Kidney (tissue), 14 donors: ENCODE results near the gene ZNF841. TPM values are rescaled to one million over a fixed set of nuclear protein-coding genes. Genes with fewer than 3 reads are reported as not detected.
A peak's percentile ranks its signal among the peaks of the same experiment; 100 is the strongest.

ENCODE experiments used
- DNase-seq, 5 donors: peaks; one replicate each; pipeline ENCODE4 v3.0.0-alpha.2; 2013 to 2020
- FAIRE-seq: peaks from 2 replicates; lab custom pipeline; 2012; peaks lifted over from hg19 to GRCh38; lab: Jason Lieb, UNC
- H3K27ac ChIP-seq, 2 donors: one replicate each; pipeline ENCODE4 v1.7.0; 2013; ENCODE audit warnings: low read depth in 2 of 2, low read length in 2 of 2, inconsistent platforms in 1 of 2
- H3K27me3 ChIP-seq: one replicate; pipeline ENCODE4 v1.7.1; 2013; ENCODE audit warnings: low read length, inconsistent platforms; ENCODE audit not compliant: control insufficient read depth, insufficient read depth
- H3K36me3 ChIP-seq, 3 donors: one replicate each; pipeline versions ENCODE4 v1.7.0 to v1.7.1; 2013; ENCODE audit warnings: low read length in 3 of 3, control low read depth in 1 of 3, inconsistent platforms in 1 of 3; ENCODE audit not compliant: insufficient read depth in 3 of 3, control insufficient read depth in 2 of 3
- H3K4me1 ChIP-seq, 3 donors: one replicate each; pipeline versions ENCODE4 v1.7.0 to v1.7.1; 2013; ENCODE audit warnings: low read length in 3 of 3, inconsistent platforms in 1 of 3, low read depth in 1 of 3; ENCODE audit not compliant: control insufficient read depth in 2 of 3, insufficient read depth in 2 of 3
- H3K4me3 ChIP-seq, 3 donors: one replicate each; pipeline versions ENCODE4 v1.7.0 to v1.8.1; 2013; ENCODE audit warnings: low read length in 3 of 3, control low read depth in 1 of 3, inconsistent platforms in 1 of 3
- H3K9ac ChIP-seq, 3 donors: one replicate each; pipeline versions ENCODE4 v1.7.0 to v1.7.1; 2013; ENCODE audit warnings: low read length in 3 of 3, control low read depth in 1 of 3, inconsistent platforms in 1 of 3
- H3K9me3 ChIP-seq, 3 donors: one replicate each; pipeline versions ENCODE4 v1.7.0 to v1.7.1; 2013; ENCODE audit warnings: low read length in 3 of 3, control low read depth in 1 of 3, inconsistent platforms in 1 of 3; ENCODE audit not compliant: control insufficient read depth in 2 of 3, insufficient read depth in 1 of 3
- intact Hi-C: fragments of 100-400 bp; cut with DNase I; formaldehyde crosslinking; loops from one replicate; pipeline ENCODE4 v1.11.1; 2022
- polyA plus RNA-seq: library from polyadenylated mRNA; stranded (reverse); fragments of 350-450 nt; fragmentation: Illumina TruSeq; extraction: RNeasy Lipid Tissue Mini Kit (QIAGEN cat#74804); gene quantifications from one replicate; pipeline ENCODE4 v1.2.3, GENCODE V29; 2014; ENCODE audit warnings: low read depth, low replicate concordance; ENCODE audit not compliant: insufficient read depth
- total RNA-seq: library from RNA; stranded (reverse); fragmentation: NEBNext Ultra II Directional; extraction: Animal tissue kit (Norgen Biotek cat#: 25700); gene quantifications from one replicate; pipeline ENCODE4 v1.2.1, GENCODE V29; 2021
- TF ChIP-seq, protein P1 (sequence below): IDR thresholded peaks from 3 replicates; pipeline ENCODE4 v1.5.1; 2012; ENCODE audit warnings: mild to moderate bottlenecking, moderate library complexity, borderline replicate concordance; ENCODE audit not compliant: insufficient read depth; ENCODE audit errors: extremely low read depth
- donor health status: control.
- donor health status: control.
- donor health status: control.
- donor health status: control.
- donor health status: control.
- donor health status: DM: yes; HTN: yes; CAD: no.
- donor health status: Normal renal cell carcinoma (clear cell type).

Gene ZNF841
- total and polyA plus RNA-seq, 2 donors from 2014 or later: 2.8 to 28.5 TPM

DNA sequence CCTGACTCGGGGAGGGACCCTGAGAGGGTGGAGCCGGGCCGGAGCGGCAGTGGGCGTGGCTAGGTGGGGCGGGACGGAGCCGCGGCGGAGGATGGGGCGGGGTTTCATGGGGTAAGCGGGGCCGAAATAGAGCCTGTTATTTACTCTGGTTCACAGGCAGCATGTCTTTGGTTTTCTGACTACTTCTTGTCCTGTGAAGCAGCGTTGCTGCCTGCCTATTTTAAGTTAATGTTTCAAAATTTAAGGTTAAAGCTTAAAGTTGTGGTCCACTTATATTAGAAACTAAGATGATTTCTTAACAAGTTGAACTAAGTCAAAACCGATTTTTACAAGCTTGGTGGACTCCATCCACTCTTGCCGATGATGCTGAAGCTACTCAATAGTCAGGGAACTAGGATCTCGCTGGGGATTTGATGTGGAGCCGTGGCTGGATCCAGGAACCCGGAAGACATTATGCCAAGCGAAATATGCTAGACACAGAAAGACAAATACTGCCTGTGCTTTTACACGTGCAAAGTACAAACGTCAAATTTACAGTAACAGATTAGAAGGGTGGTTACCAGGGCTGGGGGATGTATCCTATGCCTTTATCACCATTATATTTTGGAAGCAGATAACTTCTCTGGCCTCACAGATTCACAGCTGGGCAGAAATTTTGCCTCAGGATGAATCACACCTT lies 44.6 kb upstream of the ZNF841 start:
- TF ChIP-seq, protein P1, sequence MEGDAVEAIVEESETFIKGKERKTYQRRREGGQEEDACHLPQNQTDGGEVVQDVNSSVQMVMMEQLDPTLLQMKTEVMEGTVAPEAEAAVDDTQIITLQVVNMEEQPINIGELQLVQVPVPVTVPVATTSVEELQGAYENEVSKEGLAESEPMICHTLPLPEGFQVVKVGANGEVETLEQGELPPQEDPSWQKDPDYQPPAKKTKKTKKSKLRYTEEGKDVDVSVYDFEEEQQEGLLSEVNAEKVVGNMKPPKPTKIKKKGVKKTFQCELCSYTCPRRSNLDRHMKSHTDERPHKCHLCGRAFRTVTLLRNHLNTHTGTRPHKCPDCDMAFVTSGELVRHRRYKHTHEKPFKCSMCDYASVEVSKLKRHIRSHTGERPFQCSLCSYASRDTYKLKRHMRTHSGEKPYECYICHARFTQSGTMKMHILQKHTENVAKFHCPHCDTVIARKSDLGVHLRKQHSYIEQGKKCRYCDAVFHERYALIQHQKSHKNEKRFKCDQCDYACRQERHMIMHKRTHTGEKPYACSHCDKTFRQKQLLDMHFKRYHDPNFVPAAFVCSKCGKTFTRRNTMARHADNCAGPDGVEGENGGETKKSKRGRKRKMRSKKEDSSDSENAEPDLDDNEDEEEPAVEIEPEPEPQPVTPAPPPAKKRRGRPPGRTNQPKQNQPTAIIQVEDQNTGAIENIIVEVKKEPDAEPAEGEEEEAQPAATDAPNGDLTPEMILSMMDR: no peak
- intact Hi-C loops: no loop called here
- peak in 2 of 5 donors; percentile 34 to 99 for DNase-seq
- Histone ChIP-seq H3K27ac (peak overlapping the region; percentile 2 to 71), H3K36me3 (peaks cover 0 to 2% (median 0%) of the 10 kb centered on the region in 3 donors), H3K27me3 (no peaks in the 10 kb centered on the region), H3K9me3 (peaks cover 0 to 4% (median 0%) of the 10 kb centered on the region in 3 donors), H3K9ac (peak overlapping the region in 2 of 3 donors; percentile 17 to 63), H3K4me3 (peak overlapping the region; percentile 46 to 100 (median 68)), H3K4me1 (peaks cover 0 to 13% (median 8%) of the 10 kb centered on the region in 3 donors)
- FAIRE-seq: no peak

DNA sequence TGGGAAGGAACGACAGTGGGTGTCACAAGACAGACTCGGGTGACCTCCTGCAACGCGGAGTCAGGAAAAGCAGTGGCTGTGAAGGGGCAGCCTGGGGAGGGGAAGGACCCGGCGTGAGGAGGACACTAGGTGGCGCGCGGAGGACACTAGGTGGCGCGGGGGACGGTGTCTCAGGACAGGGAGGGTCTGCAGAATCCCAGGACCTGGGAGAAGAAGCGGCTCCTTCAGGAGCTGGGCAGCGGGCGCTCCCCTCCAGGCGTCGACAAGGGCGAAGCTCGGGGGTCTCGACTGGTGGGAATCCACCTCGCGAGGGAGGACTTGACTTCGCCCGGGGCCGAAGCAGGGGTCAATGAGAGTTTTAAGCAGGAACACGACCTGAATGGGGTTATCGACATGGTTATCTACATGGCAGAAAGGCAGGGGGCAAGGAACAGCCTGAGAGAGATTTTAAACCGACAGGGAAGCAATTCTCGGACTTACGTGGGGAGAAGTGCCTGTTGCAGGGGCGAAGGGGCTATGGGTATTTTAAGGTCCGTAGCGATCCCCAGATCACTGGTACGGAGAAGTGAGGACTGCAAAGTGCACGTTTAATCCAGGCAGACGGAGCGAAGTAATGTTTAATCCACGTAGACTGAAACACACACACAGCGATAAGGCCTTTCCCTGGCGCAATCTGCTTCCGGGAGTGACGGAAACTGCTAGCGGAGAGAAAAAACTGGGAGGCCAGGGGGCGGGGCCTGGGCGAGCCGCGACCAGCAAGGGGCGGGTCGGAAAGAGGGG lies 43.9 kb upstream of the ZNF841 start, which contains the start of gene ZNF616:
TSS of gene ZNF616 (minus strand) at position 687 of the 780 bp plus-strand sequence. CDS start 9,426 bp downstream, outside the sequence.
- H3K4me3 ChIP-seq: peak within 1 kb of the TSS; percentile 100
- H3K27ac ChIP-seq: peak within 1 kb of the TSS; percentile 92 to 96
- peak; percentile 58 for FAIRE-seq
- TF ChIP-seq, protein P1: peak; percentile 82
- peak; percentile 95 to 98 (median 98) for DNase-seq
- intact Hi-C loops: loop anchor here (10.0 kb wide), 1 partner anchor 95 kb away; no protein-coding TSS in a partner anchor
- H3K27me3 ChIP-seq: no peaks in the 10 kb centered on the region
- peaks cover 0 to 2% (median 0%) of the 10 kb centered on the region in 3 donors for H3K36me3 ChIP-seq
- H3K4me1 ChIP-seq: peaks cover 0 to 13% (median 8%) of the 10 kb centered on the region in 3 donors
- peak within 1 kb of the TSS; percentile 99 to 100 (median 99) for H3K9ac ChIP-seq
- peaks cover 0 to 4% (median 0%) of the 10 kb centered on the region in 3 donors for H3K9me3 ChIP-seq

DNA sequence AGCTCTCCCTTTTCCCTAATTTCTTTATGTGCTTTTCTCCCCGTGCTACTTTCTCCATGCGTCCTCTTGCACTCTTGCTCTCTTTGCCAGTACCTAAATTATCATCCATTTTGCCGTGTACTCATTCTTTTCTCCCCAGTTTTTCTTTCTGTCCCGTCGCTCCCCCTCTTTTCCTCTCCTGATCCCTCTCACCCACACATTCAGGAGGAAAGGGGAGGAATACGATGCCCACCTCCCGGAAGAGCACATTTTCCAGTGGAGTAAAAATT lies 43.4 kb upstream of the ZNF841 start:
- FAIRE-seq: no peak
- peak overlapping the region; percentile 92 to 96 for H3K27ac ChIP-seq
- peak overlapping the region; percentile 99 to 100 (median 99) for H3K9ac ChIP-seq
- intact Hi-C loops: loop anchor here (10.0 kb wide), 1 partner anchor 96 kb away; no protein-coding TSS in a partner anchor
- TF ChIP-seq, protein P1: no peak
- H3K4me3 ChIP-seq: peak overlapping the region; percentile 100
- no peaks in the 10 kb centered on the region for H3K27me3 ChIP-seq
- peaks cover 0 to 2% (median 0%) of the 10 kb centered on the region in 3 donors for H3K36me3 ChIP-seq
- peaks cover 0 to 13% (median 8%) of the 10 kb centered on the region in 3 donors for H3K4me1 ChIP-seq
- no peak for DNase-seq
- peaks cover 0 to 4% (median 0%) of the 10 kb centered on the region in 3 donors for H3K9me3 ChIP-seq
